Right lobe of liver (tissue), 6 donors: ENCODE data around the gene CCNQ. TPM values are rescaled to one million over a fixed set of nuclear protein-coding genes. Genes with fewer than 3 reads are reported as not detected.

Source experiments
- ATAC-seq, 4 donors: fragments of 200-7000 bp; cut with Tn5 transposase; one replicate each; pipeline ENCODE4 v1.9.1; 2020; ENCODE audit warnings: mild to moderate bottlenecking in 4 of 4, moderate library complexity in 4 of 4
- DNase-seq, 3 donors: peaks; one replicate each; pipeline ENCODE4 v3.0.0-alpha.2; 2020
- H3K27ac ChIP-seq, 3 donors: fragments of 200-600 bp; one replicate each; pipeline ENCODE4 v1.8.0; 2022
- H3K27me3 ChIP-seq, 2 donors: fragments of 200-600 bp; one replicate each; pipeline ENCODE4 v1.8.0; 2022
- H3K36me3 ChIP-seq, 4 donors: fragments of 200-600 bp; sonication (generic) in 1 of 4; one replicate each; pipeline versions ENCODE4 v1.5.1 to v1.8.0; 2017 to 2022; ENCODE audit warnings: control low read depth in 1 of 4
- H3K4me1 ChIP-seq, 4 donors: fragments of 200-600 bp; sonication (generic) in 1 of 4; one replicate each; pipeline versions ENCODE4 v1.5.1 to v1.8.0; 2017 to 2022; ENCODE audit warnings: control low read depth in 1 of 4
- H3K4me3 ChIP-seq, 3 donors: fragments of 200-600 bp; one replicate each; pipeline ENCODE4 v1.8.0; 2022
- H3K9me3 ChIP-seq, 4 donors: fragments of 200-600 bp; sonication (generic) in 1 of 4; one replicate each; pipeline versions ENCODE4 v1.5.1 to v1.8.0; 2017 to 2022; ENCODE audit warnings: control low read depth in 1 of 4
- POLR2A ChIP-seq: fragments of 450-650 bp; IDR thresholded peaks from one replicate; pipeline ENCODE4 v1.6.1; 2017; ENCODE audit warnings: antibody characterized with exemption, mild to moderate bottlenecking
- WGBS: methylation state at CpG from one replicate; pipeline ENCODE4 v1.1.6; 2018; ENCODE audit warnings: low coverage, low lambda C conversion rate; ENCODE audit not compliant: insufficient coverage; ENCODE audit errors: missing lambda C conversion rate; 5-methylcytosine and 5-hydroxymethylcytosine counted together
- intact Hi-C, 2 donors: fragments of 100-400 bp; cut with DNase I; formaldehyde crosslinking; loops; one replicate each; pipeline versions ENCODE4 v1.11.2 to v1.14.1; 2022
- total RNA-seq, 6 experiments: library from RNA; depleted of rRNA in 2 of 6; stranded (reverse); fragments of >200 nt in 2 of 6; fragmentation: NEBNext Ultra II Directional in 3 of 6; extraction: Animal tissue kit (Norgen Biotek cat#: 25700) in 3 of 6; gene quantifications; one replicate each; pipeline versions ENCODE4 v1.1.0 to v1.2.4, GENCODE V29; 2016 to 2023
- TF ChIP-seq, protein P1 (sequence below), 4 donors: fragments of 200-600 bp in 3 of 4; fragments of 450-650 bp in 1 of 4; IDR thresholded peaks; one replicate each; pipeline versions ENCODE4 v1.5.1 to v1.8.0; 2016 to 2022; ENCODE audit warnings: antibody characterized with exemption in 4 of 4, mild to moderate bottlenecking in 2 of 4
- donor health status: DM: no; HTN: yes; CAD: no.
- donor health status: DM: no; HTN: no; CAD: no.
- donor health status: DM: no; HTN: no; CAD: no.
- donor health status: DM: no; HTN: yes; CAD: no.
- donor health status: DM: no; HTN: yes; CAD: no.

The CCNQ gene
- total RNA-seq, 6 experiments from 2014 or later = 5.6 to 14.0 (median 7.5) TPM

DNA sequence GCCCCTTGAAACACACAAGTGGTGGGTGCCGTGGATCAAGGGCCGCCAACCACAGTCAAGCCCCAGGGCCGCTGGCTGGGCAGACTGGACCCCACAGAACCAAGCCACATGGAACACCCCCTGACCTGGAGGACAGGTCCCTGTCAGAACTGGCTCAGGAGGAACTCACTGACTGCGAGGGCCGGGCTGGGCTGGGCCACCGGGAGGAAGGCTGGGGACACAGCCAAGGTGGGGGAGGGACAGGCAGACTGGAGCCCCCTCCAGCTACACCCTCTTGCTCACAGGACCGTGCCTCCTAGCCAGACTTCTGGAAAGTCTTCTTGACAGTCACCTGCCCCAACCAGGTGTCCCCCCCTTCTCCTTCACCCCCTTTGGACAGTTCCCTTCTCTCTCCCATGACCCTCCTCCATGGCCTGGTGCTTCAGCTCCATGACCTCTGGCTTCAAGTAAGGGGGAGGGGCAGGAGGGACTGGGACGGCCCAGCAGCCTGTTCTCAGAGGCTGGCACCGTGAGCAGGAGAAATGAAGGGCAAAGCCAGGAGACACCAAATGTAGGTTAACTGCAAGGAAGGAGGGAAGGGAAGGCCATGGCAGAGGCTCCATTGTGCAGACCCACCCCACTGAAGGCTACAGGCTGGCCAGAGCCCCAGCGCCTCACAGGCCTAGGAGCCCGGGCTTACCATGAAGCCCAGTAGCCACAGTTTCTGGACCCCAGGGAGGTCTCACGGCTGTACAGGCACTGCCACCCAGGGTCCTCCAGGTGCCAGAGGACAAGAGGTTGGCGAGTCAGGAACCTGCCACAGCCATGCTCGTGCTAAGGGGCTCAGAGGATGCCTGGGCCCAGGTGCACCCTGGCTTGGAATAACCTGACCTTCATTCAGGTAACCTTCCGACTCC is 25.5 kb upstream of the CCNQ start:
- Histone ChIP-seq H3K9me3 (no peaks in the 10 kb centered on the region), H3K27me3 (no peaks in the 10 kb centered on the region), H3K4me3 (peak overlapping the region; percentile 39 to 64 (median 59)), H3K36me3 (no peaks in the 10 kb centered on the region), H3K27ac (peak overlapping the region; percentile 47 to 87 (median 72)), H3K4me1 (peaks cover 0 to 10% (median 0%) of the 10 kb centered on the region in 4 donors)
- intact Hi-C loops = no loop called here
- TF ChIP-seq POLR2A = peak; percentile 41
- TF ChIP-seq, protein P1, sequence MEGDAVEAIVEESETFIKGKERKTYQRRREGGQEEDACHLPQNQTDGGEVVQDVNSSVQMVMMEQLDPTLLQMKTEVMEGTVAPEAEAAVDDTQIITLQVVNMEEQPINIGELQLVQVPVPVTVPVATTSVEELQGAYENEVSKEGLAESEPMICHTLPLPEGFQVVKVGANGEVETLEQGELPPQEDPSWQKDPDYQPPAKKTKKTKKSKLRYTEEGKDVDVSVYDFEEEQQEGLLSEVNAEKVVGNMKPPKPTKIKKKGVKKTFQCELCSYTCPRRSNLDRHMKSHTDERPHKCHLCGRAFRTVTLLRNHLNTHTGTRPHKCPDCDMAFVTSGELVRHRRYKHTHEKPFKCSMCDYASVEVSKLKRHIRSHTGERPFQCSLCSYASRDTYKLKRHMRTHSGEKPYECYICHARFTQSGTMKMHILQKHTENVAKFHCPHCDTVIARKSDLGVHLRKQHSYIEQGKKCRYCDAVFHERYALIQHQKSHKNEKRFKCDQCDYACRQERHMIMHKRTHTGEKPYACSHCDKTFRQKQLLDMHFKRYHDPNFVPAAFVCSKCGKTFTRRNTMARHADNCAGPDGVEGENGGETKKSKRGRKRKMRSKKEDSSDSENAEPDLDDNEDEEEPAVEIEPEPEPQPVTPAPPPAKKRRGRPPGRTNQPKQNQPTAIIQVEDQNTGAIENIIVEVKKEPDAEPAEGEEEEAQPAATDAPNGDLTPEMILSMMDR (IDR thresholded peaks at IDR 0.05) = no peak
- WGBS = 22% methylated on average over 8 of the region's 15 CpGs
- ATAC-seq = peak; percentile 50 to 66 (median 54)
- peak; percentile 55 to 83 (median 78) for DNase-seq

DNA sequence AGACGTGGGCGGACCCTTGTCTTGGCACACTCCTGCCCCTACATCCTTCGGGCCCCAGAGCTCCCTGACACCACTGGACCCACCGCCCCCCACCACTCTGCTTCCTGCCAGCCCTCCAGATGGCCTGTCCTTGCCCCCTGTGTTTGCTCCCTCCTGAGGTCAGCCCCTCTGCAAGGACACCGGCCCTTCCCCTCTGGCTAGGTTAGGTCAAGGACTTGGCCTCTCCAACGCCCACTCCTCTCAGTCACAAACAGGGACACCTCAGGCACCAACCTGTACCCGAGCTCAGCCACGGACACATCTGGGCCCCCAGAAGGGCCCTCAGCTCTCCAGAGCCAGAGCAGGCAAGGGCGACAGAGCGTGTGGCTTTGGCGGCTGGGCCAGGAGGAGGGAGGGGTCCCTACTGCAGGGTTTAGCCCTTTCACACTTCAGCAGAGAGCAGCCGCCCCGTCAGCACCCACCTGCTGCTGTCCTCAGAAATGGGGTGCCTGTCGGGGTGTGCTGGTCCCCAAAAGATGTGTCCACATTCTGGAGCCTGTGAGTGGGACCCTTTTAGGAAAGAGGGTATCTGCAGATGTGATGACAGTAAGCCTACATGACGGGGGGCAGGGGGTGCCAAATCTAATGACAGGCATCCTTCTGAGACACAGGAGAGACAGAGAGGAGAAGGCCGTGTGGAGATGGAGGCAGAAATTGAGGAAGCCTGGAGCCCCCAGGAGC is 24.5 kb upstream of the CCNQ start:
- DNase-seq = peak in 2 of 3 donors; percentile 20 to 57
- Histone ChIP-seq H3K27ac (peak overlapping the region; percentile 48 to 87 (median 72)), H3K4me3 (peak overlapping the region in 2 of 3 donors; percentile 59 to 64), H3K36me3 (no peaks in the 10 kb centered on the region), H3K4me1 (peaks cover 0 to 10% (median 0%) of the 10 kb centered on the region in 4 donors), H3K9me3 (no peaks in the 10 kb centered on the region), H3K27me3 (no peaks in the 10 kb centered on the region)
- intact Hi-C loops = no loop called here
- ATAC-seq = peak; percentile 2 to 21 (median 6)
- no peak for TF ChIP-seq POLR2A
- TF ChIP-seq, protein P1 (IDR thresholded peaks at IDR 0.05) = no peak
- WGBS = 50% methylated on average over 6 of the region's 16 CpGs

DNA sequence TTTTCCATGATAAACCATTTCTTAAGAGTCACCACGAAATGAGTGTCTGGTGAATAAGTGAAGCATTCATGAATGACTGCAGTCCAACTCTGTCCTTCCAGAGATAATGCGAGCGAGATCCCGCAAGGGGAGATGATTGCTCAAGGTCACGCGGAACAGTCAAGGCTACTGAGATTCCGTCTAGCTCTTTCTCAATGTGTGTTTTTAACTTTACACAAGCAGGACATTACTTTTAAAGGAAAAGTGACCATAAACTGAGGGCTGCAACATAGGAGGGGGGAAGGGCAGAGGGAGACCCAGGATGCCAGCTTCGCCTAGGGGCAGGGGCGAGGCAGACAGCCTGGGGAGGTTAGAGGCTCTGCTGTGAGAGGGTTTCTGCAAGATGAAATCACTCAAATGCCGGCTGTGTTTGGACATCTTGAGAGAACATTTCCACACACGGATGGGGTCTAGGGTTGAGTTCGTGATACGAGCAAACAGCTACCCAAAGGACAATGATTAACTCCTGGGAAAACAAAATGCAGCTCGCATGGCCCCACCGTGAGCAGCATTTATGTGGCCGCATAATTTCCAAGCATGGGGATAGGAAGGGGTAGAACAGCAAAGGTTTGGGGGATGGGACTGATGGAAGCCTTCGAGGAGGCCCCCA is 23.8 kb upstream of the CCNQ start:
- H3K36me3 ChIP-seq = no peaks in the 10 kb centered on the region
- DNase-seq = peak; percentile 11 to 69 (median 53)
- peak; percentile 24 to 48 (median 38) for ATAC-seq
- intact Hi-C loops = no loop called here
- TF ChIP-seq, protein P1 (IDR thresholded peaks at IDR 0.05) = no peak
- peak; percentile 28 for TF ChIP-seq POLR2A
- peaks cover 0 to 5% (median 0%) of the 10 kb centered on the region in 4 donors for H3K4me1 ChIP-seq
- WGBS = 45% methylated on average over 13 of the region's 17 CpGs
- H3K4me3 ChIP-seq = peak overlapping the region in 2 of 3 donors; percentile 59 to 64
- no peaks in the 10 kb centered on the region for H3K9me3 ChIP-seq
- H3K27ac ChIP-seq = peak overlapping the region in 2 of 3 donors; percentile 72 to 87
- no peaks in the 10 kb centered on the region for H3K27me3 ChIP-seq

DNA sequence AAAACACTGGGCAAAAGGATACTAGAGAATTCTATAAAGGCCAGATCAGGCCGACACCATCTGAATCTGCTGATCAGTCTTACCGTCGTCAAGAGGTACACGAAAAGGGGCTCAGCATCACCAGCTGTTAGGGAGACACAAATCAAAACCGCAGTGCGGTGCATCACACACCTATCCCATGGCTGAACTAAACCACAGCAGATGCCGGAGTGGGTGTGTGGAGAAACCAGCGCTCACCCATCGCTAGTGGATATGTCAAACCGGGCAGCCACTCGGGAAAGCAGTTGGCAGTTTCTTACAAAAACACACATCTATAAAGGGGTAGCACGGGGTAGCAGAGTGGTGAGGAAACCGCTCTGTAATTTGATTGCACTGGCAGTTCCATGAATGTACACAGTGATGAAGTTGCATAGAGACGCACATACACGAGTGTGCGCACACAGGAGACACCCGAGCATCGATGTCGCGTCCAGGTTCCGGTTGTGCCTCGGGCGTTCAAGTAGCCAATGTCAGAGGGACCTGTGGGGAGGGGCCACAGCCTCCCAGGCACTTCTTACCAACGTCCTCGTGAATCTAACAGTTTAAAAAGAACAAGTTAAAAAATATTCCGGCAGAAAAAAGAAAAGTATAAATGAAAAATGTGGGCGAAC is 23.1 kb upstream of the CCNQ start:
- TF ChIP-seq, protein P1 (IDR thresholded peaks at IDR 0.05) = no peak
- no peak for TF ChIP-seq POLR2A
- Histone ChIP-seq H3K36me3 (no peaks in the 10 kb centered on the region), H3K9me3 (no peaks in the 10 kb centered on the region), H3K4me1 (no peaks in the 10 kb centered on the region), H3K4me3 (peak overlapping the region in 2 of 3 donors; percentile 59 to 64), H3K27ac (peak overlapping the region in 2 of 3 donors; percentile 31 to 87), H3K27me3 (no peaks in the 10 kb centered on the region)
- intact Hi-C loops = no loop called here
- DNase-seq (peak in 1 of 3 donors; percentile 41), ATAC-seq (no peak)
- 52% methylated on average over 24 of the region's 27 CpGs for WGBS
